ENCODE measurements around the gene RS1.

GRCh38 chrX:18682979-18683387 lies 11.1 kb upstream of the RS1 start:
- no peak for TF ChIP-seq YY1 (IDR thresholded peaks at IDR 0.05; ENCODE audit: insufficient read depth, insufficient read length)
- TF ChIP-seq ZNF274 (IDR thresholded peaks at IDR 0.05; ENCODE audit: low read depth, low read length) = no peak
- TF ChIP-seq SUZ12 (IDR thresholded peaks at IDR 0.05; ENCODE audit: extremely low read depth, insufficient read depth, insufficient read length) = no peak
